Neural cell (in vitro differentiated cells): ENCODE data around the gene RAB28. TPM values are rescaled to one million over a fixed set of nuclear protein-coding genes. Genes with fewer than 3 reads are reported as not detected.

Experiments used
- H2AFZ ChIP-seq: fragments of 200-600, 300-800 bp; sonication (generic), shearing (Covaris generic); 2 replicates; pipeline ENCODE4 v1.6.0; 2014; ENCODE audit warnings: low read depth, mild to moderate bottlenecking, antibody characterized with exemption, low read length, moderate library complexity
- H3F3A ChIP-seq: fragments of 200-600 bp; shearing (Covaris generic); 2 replicates; pipeline ENCODE4 v1.6.1; 2016; ENCODE audit warnings: mild to moderate bottlenecking, moderate library complexity, mixed read lengths, antibody characterized with exemption, low read length; ENCODE audit not compliant: insufficient read depth, poor library complexity, severe bottlenecking
- H3K27ac ChIP-seq: fragments of 200-600, 300-800 bp; sonication (generic), shearing (Covaris generic); 2 replicates; pipeline ENCODE4 v1.5.1; 2014; ENCODE audit warnings: mild to moderate bottlenecking, low read length, moderate library complexity
- H3K27me3 ChIP-seq: fragments of 300-800, 200-600 bp; sonication (generic), shearing (Covaris generic); 2 replicates; pipeline ENCODE4 v1.6.0; 2014; ENCODE audit warnings: mild to moderate bottlenecking, low read depth, low read length, moderate library complexity; ENCODE audit not compliant: insufficient read depth
- H3K36me3 ChIP-seq: fragments of 300-800, 200-600 bp; sonication (generic), shearing (Covaris generic); 2 replicates; pipeline ENCODE4 v1.5.1; 2014; ENCODE audit warnings: mild to moderate bottlenecking, antibody characterized with exemption, low read length, moderate library complexity; ENCODE audit not compliant: insufficient read depth
- H3K4me2 ChIP-seq: fragments of 300-800, 200-600 bp; sonication (generic), shearing (Covaris generic); 2 replicates; pipeline ENCODE4 v1.6.0; 2014; ENCODE audit warnings: mild to moderate bottlenecking, low read length
- H3K4me3 ChIP-seq: fragments of 300-800, 200-600 bp; sonication (generic), shearing (Covaris generic); 2 replicates; pipeline ENCODE4 v1.5.1; 2014; ENCODE audit warnings: mild to moderate bottlenecking, low read length, moderate library complexity
- H3K79me2 ChIP-seq: fragments of 200-600 bp; shearing (Covaris generic); replicated peaks from 2 replicates; pipeline ENCODE4 v1.6.0; 2014; ENCODE audit warnings: mild to moderate bottlenecking, low read length, moderate library complexity; ENCODE audit not compliant: insufficient read depth
- H3K9ac ChIP-seq: fragments of 300-800, 200-600 bp; sonication (generic), shearing (Covaris generic); 2 replicates; pipeline ENCODE4 v1.6.1; 2016; ENCODE audit warnings: mild to moderate bottlenecking, low read length, mixed read lengths
- H3K9me2 ChIP-seq: fragments of 200-600 bp; shearing (Covaris generic); 2 replicates; pipeline ENCODE4 v1.6.1; 2016; ENCODE audit warnings: mild to moderate bottlenecking, low read length, mixed read lengths; ENCODE audit not compliant: insufficient read depth
- H3K9me3 ChIP-seq: fragments of 200-600, 300-800 bp; sonication (generic), shearing (Covaris generic); 2 replicates; pipeline ENCODE4 v1.6.1; 2016; ENCODE audit warnings: mild to moderate bottlenecking, mixed run types, low read length, moderate library complexity, mixed read lengths
- H4K20me1 ChIP-seq: fragments of 200-600 bp; shearing (Covaris generic); 2 replicates; pipeline ENCODE4 v1.6.1; 2016; ENCODE audit warnings: mild to moderate bottlenecking, mixed run types; ENCODE audit not compliant: insufficient read depth
- CTCF ChIP-seq: fragments of 450-650 bp; IDR thresholded peaks from 2 replicates; pipeline ENCODE4 v1.5.1; 2014; ENCODE audit warnings: antibody characterized with exemption, mild to moderate bottlenecking, moderate library complexity; ENCODE audit not compliant: poor library complexity, severe bottlenecking
- EP300 ChIP-seq: fragments of 450-650 bp; conservative IDR thresholded peaks from 2 replicates; pipeline ENCODE4 v1.6.1; 2014; ENCODE audit warnings: antibody characterized with exemption, mild to moderate bottlenecking, moderate library complexity; ENCODE audit not compliant: poor library complexity, severe bottlenecking
- EZH2 ChIP-seq: fragments of 200-600, 300-800 bp; shearing (Covaris generic), sonication (generic); IDR thresholded peaks from 2 replicates; pipeline ENCODE4 v1.6.1; 2014; ENCODE audit warnings: antibody characterized with exemption, low read length, borderline replicate concordance, mild to moderate bottlenecking; ENCODE audit not compliant: insufficient read depth, poor library complexity, severe bottlenecking
- MXI1 ChIP-seq: fragments of 450-650 bp; conservative IDR thresholded peaks from 2 replicates; pipeline ENCODE4 v1.6.1; 2014; ENCODE audit warnings: antibody characterized with exemption, mild to moderate bottlenecking; ENCODE audit not compliant: poor library complexity, severe bottlenecking
- POLR2AphosphoS5 ChIP-seq: IDR thresholded peaks from 2 replicates; pipeline ENCODE4 v1.6.1; 2012
- RAD21 ChIP-seq: fragments of 450-650 bp; conservative IDR thresholded peaks from 2 replicates; pipeline ENCODE4 v1.6.1; 2014; ENCODE audit warnings: antibody characterized with exemption, mild to moderate bottlenecking, moderate library complexity
- REST ChIP-seq: IDR thresholded peaks from 2 replicates; pipeline ENCODE4 v1.6.1; 2012; ENCODE audit warnings: borderline replicate concordance
- SMC3 ChIP-seq: fragments of 450-650 bp; conservative IDR thresholded peaks from 2 replicates; pipeline ENCODE4 v1.6.1; 2014; ENCODE audit warnings: antibody characterized with exemption, mild to moderate bottlenecking, moderate library complexity; ENCODE audit not compliant: poor library complexity
- TAF1 ChIP-seq: IDR thresholded peaks from 2 replicates; pipeline ENCODE4 v1.6.1; 2012; ENCODE audit warnings: low read depth
- polyA minus RNA-seq: library from RNA; depleted of rRNA, polyadenylated mRNA; stranded (reverse); fragments of >200 nt; gene quantifications from 2 replicates; pipeline ENCODE4 v1.2.3, GENCODE V29; 2014
- polyA plus RNA-seq: library from polyadenylated mRNA; depleted of rRNA; stranded (reverse); fragments of >200 nt; gene quantifications from 2 replicates; pipeline ENCODE4 v1.2.3, GENCODE V29; 2014

RAB28 gene
- polyA plus RNA-seq (60.5 and 60.7 TPM in 2 replicates), polyA minus RNA-seq (42.4 and 44.7 TPM in 2 replicates)

- H2AFZ ChIP-seq = peak within 1 kb of the TSS; percentile 87
- H3F3A ChIP-seq = no peaks in the 10 kb centered on the region
- H3K9ac ChIP-seq = peak within 1 kb of the TSS; percentile 89
- peaks cover 45% of the 10 kb centered on the region for H3K79me2 ChIP-seq
- H3K9me2 ChIP-seq = no peaks in the 10 kb centered on the region
- peak within 1 kb of the TSS; percentile 94 for H3K27ac ChIP-seq
- H3K9me3 ChIP-seq = no peaks in the 10 kb centered on the region
- H4K20me1 ChIP-seq = no peaks in the 10 kb centered on the region
- peak within 1 kb of the TSS; percentile 83 for H3K4me3 ChIP-seq
- peak within 1 kb of the TSS; percentile 83 for H3K4me2 ChIP-seq
- no peaks in the 10 kb centered on the region for H3K36me3 ChIP-seq
- peak; percentile 54 for TF ChIP-seq MXI1
- TF ChIP-seq POLR2AphosphoS5 = peak; percentile 90
- TF ChIP-seq SMC3 = no peak
- peak; percentile 21 for TF ChIP-seq CTCF
- no peak for TF ChIP-seq EZH2
- TF ChIP-seq EP300 = peak; percentile 72
- TF ChIP-seq REST = peak; percentile 91
- TF ChIP-seq RAD21 = no peak
- peak; percentile 99 for TF ChIP-seq TAF1
- no peaks in the 10 kb centered on the region for H3K27me3 ChIP-seq
Measured at GRCh38 chr4:13484122-13484748, at the start of gene RAB28. RAB28 (minus strand) TSS chr4:13484340.

- H4K20me1 ChIP-seq = no peaks in the 10 kb centered on the region
- no peak overlapping the region for H3K9ac ChIP-seq
- no peak overlapping the region for H2AFZ ChIP-seq
- H3K9me2 ChIP-seq = no peaks in the 10 kb centered on the region
- no peaks in the 10 kb centered on the region for H3K36me3 ChIP-seq
- no peaks in the 10 kb centered on the region for H3K79me2 ChIP-seq
- H3K27me3 ChIP-seq = peaks cover 99% of the 10 kb centered on the region
- H3K9me3 ChIP-seq = no peaks in the 10 kb centered on the region
- no peak overlapping the region for H3K4me3 ChIP-seq
- H3F3A ChIP-seq = no peaks in the 10 kb centered on the region
- no peak overlapping the region for H3K27ac ChIP-seq
- TF ChIP-seq RAD21 (no peak), EZH2 (peak; percentile 77)
- no peak overlapping the region for H3K4me2 ChIP-seq
Measured at GRCh38 chr4:13531625-13531998, 47.5 kb upstream of the RAB28 start.
